ENCODE measurements around the gene GFPT2.

GRCh38 chr5:180349391-180349790 is 3.7 kb downstream of the GFPT2 start:
- TF ChIP-seq MYC (IDR thresholded peaks at IDR 0.05; ENCODE audit: insufficient read depth, insufficient read length, insufficient replicate concordance, low read length, severe bottlenecking), result no peak
- TF ChIP-seq CTCF (IDR thresholded peaks at IDR 0.05 in 2 of 3, conservative IDR thresholded peaks at IDR 0.05 in 1 of 3; ENCODE audit: control insufficient read depth in 2 of 3, extremely low read depth in 1 of 3, insufficient read depth in 1 of 3, low read depth in 3 of 3, low read length in 3 of 3), result no peak
- TF ChIP-seq USF1 (IDR thresholded peaks at IDR 0.05; ENCODE audit: borderline replicate concordance, extremely low read length, insufficient read depth, low read depth, low read length), result no peak
- TF ChIP-seq SUZ12 (IDR thresholded peaks at IDR 0.05; ENCODE audit: unreplicated experiment), result no peak
- no peak for TF ChIP-seq TAF1 (IDR thresholded peaks at IDR 0.05; ENCODE audit: borderline replicate concordance, low read depth, low read length)
- no peak for TF ChIP-seq BCLAF1 (IDR thresholded peaks at IDR 0.05)
- TF ChIP-seq, protein P1, sequence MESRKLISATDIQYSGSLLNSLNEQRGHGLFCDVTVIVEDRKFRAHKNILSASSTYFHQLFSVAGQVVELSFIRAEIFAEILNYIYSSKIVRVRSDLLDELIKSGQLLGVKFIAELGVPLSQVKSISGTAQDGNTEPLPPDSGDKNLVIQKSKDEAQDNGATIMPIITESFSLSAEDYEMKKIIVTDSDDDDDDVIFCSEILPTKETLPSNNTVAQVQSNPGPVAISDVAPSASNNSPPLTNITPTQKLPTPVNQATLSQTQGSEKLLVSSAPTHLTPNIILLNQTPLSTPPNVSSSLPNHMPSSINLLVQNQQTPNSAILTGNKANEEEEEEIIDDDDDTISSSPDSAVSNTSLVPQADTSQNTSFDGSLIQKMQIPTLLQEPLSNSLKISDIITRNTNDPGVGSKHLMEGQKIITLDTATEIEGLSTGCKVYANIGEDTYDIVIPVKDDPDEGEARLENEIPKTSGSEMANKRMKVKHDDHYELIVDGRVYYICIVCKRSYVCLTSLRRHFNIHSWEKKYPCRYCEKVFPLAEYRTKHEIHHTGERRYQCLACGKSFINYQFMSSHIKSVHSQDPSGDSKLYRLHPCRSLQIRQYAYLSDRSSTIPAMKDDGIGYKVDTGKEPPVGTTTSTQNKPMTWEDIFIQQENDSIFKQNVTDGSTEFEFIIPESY (IDR thresholded peaks at IDR 0.05), result no peak
- no peak for TF ChIP-seq EP300 (IDR thresholded peaks at IDR 0.05; ENCODE audit: borderline replicate concordance in 1 of 2, control insufficient read depth in 1 of 2, low read depth in 2 of 2, low read length in 2 of 2)
- TF ChIP-seq, protein P2, sequence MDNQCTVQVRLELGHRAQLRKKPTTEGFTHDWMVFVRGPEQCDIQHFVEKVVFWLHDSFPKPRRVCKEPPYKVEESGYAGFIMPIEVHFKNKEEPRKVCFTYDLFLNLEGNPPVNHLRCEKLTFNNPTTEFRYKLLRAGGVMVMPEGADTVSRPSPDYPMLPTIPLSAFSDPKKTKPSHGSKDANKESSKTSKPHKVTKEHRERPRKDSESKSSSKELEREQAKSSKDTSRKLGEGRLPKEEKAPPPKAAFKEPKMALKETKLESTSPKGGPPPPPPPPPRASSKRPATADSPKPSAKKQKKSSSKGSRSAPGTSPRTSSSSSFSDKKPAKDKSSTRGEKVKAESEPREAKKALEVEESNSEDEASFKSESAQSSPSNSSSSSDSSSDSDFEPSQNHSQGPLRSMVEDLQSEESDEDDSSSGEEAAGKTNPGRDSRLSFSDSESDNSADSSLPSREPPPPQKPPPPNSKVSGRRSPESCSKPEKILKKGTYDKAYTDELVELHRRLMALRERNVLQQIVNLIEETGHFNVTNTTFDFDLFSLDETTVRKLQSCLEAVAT (IDR thresholded peaks at IDR 0.05), result no peak
- TF ChIP-seq, protein P3, sequence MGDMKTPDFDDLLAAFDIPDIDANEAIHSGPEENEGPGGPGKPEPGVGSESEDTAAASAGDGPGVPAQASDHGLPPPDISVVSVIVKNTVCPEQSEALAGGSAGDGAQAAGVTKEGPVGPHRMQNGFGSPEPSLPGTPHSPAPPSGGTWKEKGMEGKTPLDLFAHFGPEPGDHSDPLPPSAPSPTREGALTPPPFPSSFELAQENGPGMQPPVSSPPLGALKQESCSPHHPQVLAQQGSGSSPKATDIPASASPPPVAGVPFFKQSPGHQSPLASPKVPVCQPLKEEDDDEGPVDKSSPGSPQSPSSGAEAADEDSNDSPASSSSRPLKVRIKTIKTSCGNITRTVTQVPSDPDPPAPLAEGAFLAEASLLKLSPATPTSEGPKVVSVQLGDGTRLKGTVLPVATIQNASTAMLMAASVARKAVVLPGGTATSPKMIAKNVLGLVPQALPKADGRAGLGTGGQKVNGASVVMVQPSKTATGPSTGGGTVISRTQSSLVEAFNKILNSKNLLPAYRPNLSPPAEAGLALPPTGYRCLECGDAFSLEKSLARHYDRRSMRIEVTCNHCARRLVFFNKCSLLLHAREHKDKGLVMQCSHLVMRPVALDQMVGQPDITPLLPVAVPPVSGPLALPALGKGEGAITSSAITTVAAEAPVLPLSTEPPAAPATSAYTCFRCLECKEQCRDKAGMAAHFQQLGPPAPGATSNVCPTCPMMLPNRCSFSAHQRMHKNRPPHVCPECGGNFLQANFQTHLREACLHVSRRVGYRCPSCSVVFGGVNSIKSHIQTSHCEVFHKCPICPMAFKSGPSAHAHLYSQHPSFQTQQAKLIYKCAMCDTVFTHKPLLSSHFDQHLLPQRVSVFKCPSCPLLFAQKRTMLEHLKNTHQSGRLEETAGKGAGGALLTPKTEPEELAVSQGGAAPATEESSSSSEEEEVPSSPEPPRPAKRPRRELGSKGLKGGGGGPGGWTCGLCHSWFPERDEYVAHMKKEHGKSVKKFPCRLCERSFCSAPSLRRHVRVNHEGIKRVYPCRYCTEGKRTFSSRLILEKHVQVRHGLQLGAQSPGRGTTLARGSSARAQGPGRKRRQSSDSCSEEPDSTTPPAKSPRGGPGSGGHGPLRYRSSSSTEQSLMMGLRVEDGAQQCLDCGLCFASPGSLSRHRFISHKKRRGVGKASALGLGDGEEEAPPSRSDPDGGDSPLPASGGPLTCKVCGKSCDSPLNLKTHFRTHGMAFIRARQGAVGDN (IDR thresholded peaks at IDR 0.05), result no peak
- no peak for TF ChIP-seq EZH2 (IDR thresholded peaks at IDR 0.05; ENCODE audit: borderline replicate concordance, control insufficient read depth, low read depth, low read length)

All from GM12878 (cell line).